HepG2 (cell line): ENCODE data around the gene CABLES1. TPM values are rescaled to one million over a fixed set of nuclear protein-coding genes. Genes with fewer than 3 reads are reported as not detected.

ENCODE experiments used
- FOXK1 ChIP-seq: sonication (generic); formaldehyde crosslinking; IDR thresholded peaks from 2 replicates; pipeline ENCODE4 v1.4.0; 2020; ENCODE audit warnings: low read depth, missing genetic modification reagents, borderline replicate concordance
- HMG20A ChIP-seq: IDR thresholded peaks from 2 replicates; pipeline ENCODE4 v1.6.1; 2016; ENCODE audit warnings: borderline replicate concordance
- NR2F6 ChIP-seq, 2 experiments: IDR thresholded peaks; 2 replicates each; pipeline ENCODE4 v1.6.1; 2016; ENCODE audit warnings: antibody characterized with exemption in 1 of 2, mild to moderate bottlenecking in 1 of 2
- SALL1 ChIP-seq: sonication (generic); formaldehyde crosslinking; IDR thresholded peaks from 2 replicates; pipeline ENCODE4 v1.8.0; 2022; ENCODE audit warnings: mild to moderate bottlenecking, missing genetic modification reagents
- SAP130 ChIP-seq: IDR thresholded peaks from 2 replicates; pipeline ENCODE4 v1.6.1; 2016; ENCODE audit warnings: low read depth
- SOX6 ChIP-seq, 2 experiments: fragments of 450-650 bp in 1 of 2; sonication (generic) in 1 of 2; formaldehyde crosslinking in 1 of 2; IDR thresholded peaks; 2 replicates each; pipeline versions ENCODE4 v1.4.0 to v1.6.1; 2017 to 2020; ENCODE audit warnings: antibody characterized with exemption in 1 of 2, mild to moderate bottlenecking in 1 of 2, missing genetic modification reagents in 1 of 2
- TAF1 ChIP-seq: sonication (generic); formaldehyde crosslinking; IDR thresholded peaks from 2 replicates; pipeline ENCODE4 v1.4.0; 2020; ENCODE audit warnings: missing genetic modification reagents
- TBX2 ChIP-seq: sonication (generic); formaldehyde crosslinking; IDR thresholded peaks from 2 replicates; pipeline ENCODE4 v1.5.0; 2020; ENCODE audit warnings: missing genetic modification reagents, mild to moderate bottlenecking, borderline replicate concordance
- TOPORS ChIP-seq: sonication (generic); formaldehyde crosslinking; IDR thresholded peaks from 2 replicates; pipeline ENCODE4 v1.8.0; 2023; ENCODE audit warnings: mild to moderate bottlenecking, missing genetic modification reagents
- ZBTB8A ChIP-seq: sonication (generic); formaldehyde crosslinking; IDR thresholded peaks from 2 replicates; pipeline ENCODE4 v1.4.0; 2020; ENCODE audit warnings: mild to moderate bottlenecking, low read depth, missing genetic modification reagents, borderline replicate concordance
- ZFP37 ChIP-seq: sonication (generic); formaldehyde crosslinking; IDR thresholded peaks from 2 replicates; pipeline ENCODE4 v1.4.0; 2020; ENCODE audit warnings: missing genetic modification reagents, borderline replicate concordance
- ZFP90 ChIP-seq: sonication (generic); formaldehyde crosslinking; IDR thresholded peaks from 2 replicates; pipeline ENCODE4 v1.8.0; 2022; ENCODE audit warnings: missing genetic modification reagents, mild to moderate bottlenecking, inconsistent platforms, borderline replicate concordance
- ZNF282 ChIP-seq: fragments of 450-650 bp; IDR thresholded peaks from 2 replicates; pipeline ENCODE4 v1.6.1; 2018; ENCODE audit not compliant: partially characterized antibody
- ZNF713 ChIP-seq: sonication (generic); formaldehyde crosslinking; IDR thresholded peaks from 2 replicates; pipeline ENCODE4 v1.4.0; 2020; ENCODE audit warnings: mild to moderate bottlenecking, missing genetic modification reagents
- polyA plus RNA-seq, 8 experiments: library from polyadenylated mRNA; depleted of rRNA in 3 of 8; stranded (reverse) in 7 of 8; unstranded in 1 of 8; fragments of >200 nt; fragmentation: Illumina TruSeq in 4 of 8; extraction: Trizol in 4 of 8; gene quantifications; 2 replicates each; pipeline versions ENCODE4 v1.2.1 to v1.2.3, GENCODE V29; 2011 to 2016; ENCODE audit warnings: low read depth in 4 of 8, missing spikeins in 1 of 8, mixed read lengths in 1 of 8; ENCODE audit not compliant: insufficient read depth in 1 of 8
- total RNA-seq, 5 experiments: library from RNA; depleted of rRNA; stranded (reverse); fragments of >200 nt; fragmentation: Illumina TruSeq; extraction: Trizol; gene quantifications; 2 replicates each; pipeline ENCODE4 v1.2.3, GENCODE V29; 2016; ENCODE audit warnings: low read depth in 1 of 5
- TF ChIP-seq, protein P1 (sequence below): sonication (generic); formaldehyde crosslinking; conservative IDR thresholded peaks from 2 replicates; pipeline ENCODE4 v1.8.0; 2022; ENCODE audit warnings: low read depth, missing genetic modification reagents
- TF ChIP-seq, protein P2 (sequence below): sonication (generic); formaldehyde crosslinking; IDR thresholded peaks from 2 replicates; pipeline ENCODE4 v1.4.0; 2020; ENCODE audit warnings: missing genetic modification reagents
- TF ChIP-seq, protein P3 (sequence below): sonication (generic); formaldehyde crosslinking; IDR thresholded peaks from 2 replicates; pipeline ENCODE4 v1.9.0; 2021; ENCODE audit warnings: missing genetic modification reagents, borderline replicate concordance
- TF ChIP-seq, protein P4 (sequence below): sonication (generic); formaldehyde crosslinking; conservative IDR thresholded peaks from 2 replicates; pipeline ENCODE4 v1.4.0; 2020; ENCODE audit warnings: mild to moderate bottlenecking, missing genetic modification reagents, moderate library complexity

The CABLES1 gene
- total and polyA plus RNA-seq, 2 of the 13 experiments (the other 11 are each of a cell fraction or from before 2014, with no cell fraction given) = 14.7 to 25.8 TPM

GRCh38 chr18:23259701-23260681 is 124.7 kb downstream of the CABLES1 start (continued):
- TF ChIP-seq ZBTB8A (no peak), ZFP37 (0 out of 2 replicates have a peak, but pooled peaks have one; percentile 56), TAF1 (CRISPR knock-in tag) (no peak), HMG20A (CRISPR knock-in tag) (no peak), SALL1 (CRISPR knock-in tag) (peak; percentile 74), FOXK1 (CRISPR knock-in tag) (no peak), ZFP90 (CRISPR knock-in tag) (0 out of 2 replicates have a peak, but pooled peaks have one; percentile 40), SAP130 (peak; percentile 68), ZNF282 (no peak), SOX6 (IDR thresholded peaks at IDR 0.05) (no peak), SOX6 (CRISPR knock-in tag; IDR thresholded peaks at IDR 0.05) (no peak), ZNF713 (CRISPR knock-in tag) (no peak), NR2F6 (IDR thresholded peaks at IDR 0.05) (peak; percentile 69), NR2F6 (CRISPR knock-in tag; IDR thresholded peaks at IDR 0.05) (peak; percentile 59), TOPORS (CRISPR knock-in tag) (no peak), TBX2 (CRISPR knock-in tag) (no peak)
- TF ChIP-seq, protein P1, sequence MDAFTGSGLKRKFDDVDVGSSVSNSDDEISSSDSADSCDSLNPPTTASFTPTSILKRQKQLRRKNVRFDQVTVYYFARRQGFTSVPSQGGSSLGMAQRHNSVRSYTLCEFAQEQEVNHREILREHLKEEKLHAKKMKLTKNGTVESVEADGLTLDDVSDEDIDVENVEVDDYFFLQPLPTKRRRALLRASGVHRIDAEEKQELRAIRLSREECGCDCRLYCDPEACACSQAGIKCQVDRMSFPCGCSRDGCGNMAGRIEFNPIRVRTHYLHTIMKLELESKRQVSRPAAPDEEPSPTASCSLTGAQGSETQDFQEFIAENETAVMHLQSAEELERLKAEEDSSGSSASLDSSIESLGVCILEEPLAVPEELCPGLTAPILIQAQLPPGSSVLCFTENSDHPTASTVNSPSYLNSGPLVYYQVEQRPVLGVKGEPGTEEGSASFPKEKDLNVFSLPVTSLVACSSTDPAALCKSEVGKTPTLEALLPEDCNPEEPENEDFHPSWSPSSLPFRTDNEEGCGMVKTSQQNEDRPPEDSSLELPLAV (CRISPR knock-in tag) = no peak
- TF ChIP-seq, protein P2, sequence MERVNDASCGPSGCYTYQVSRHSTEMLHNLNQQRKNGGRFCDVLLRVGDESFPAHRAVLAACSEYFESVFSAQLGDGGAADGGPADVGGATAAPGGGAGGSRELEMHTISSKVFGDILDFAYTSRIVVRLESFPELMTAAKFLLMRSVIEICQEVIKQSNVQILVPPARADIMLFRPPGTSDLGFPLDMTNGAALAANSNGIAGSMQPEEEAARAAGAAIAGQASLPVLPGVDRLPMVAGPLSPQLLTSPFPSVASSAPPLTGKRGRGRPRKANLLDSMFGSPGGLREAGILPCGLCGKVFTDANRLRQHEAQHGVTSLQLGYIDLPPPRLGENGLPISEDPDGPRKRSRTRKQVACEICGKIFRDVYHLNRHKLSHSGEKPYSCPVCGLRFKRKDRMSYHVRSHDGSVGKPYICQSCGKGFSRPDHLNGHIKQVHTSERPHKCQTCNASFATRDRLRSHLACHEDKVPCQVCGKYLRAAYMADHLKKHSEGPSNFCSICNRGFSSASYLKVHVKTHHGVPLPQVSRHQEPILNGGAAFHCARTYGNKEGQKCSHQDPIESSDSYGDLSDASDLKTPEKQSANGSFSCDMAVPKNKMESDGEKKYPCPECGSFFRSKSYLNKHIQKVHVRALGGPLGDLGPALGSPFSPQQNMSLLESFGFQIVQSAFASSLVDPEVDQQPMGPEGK (CRISPR knock-in tag) = peak; percentile 88
- TF ChIP-seq, protein P3, sequence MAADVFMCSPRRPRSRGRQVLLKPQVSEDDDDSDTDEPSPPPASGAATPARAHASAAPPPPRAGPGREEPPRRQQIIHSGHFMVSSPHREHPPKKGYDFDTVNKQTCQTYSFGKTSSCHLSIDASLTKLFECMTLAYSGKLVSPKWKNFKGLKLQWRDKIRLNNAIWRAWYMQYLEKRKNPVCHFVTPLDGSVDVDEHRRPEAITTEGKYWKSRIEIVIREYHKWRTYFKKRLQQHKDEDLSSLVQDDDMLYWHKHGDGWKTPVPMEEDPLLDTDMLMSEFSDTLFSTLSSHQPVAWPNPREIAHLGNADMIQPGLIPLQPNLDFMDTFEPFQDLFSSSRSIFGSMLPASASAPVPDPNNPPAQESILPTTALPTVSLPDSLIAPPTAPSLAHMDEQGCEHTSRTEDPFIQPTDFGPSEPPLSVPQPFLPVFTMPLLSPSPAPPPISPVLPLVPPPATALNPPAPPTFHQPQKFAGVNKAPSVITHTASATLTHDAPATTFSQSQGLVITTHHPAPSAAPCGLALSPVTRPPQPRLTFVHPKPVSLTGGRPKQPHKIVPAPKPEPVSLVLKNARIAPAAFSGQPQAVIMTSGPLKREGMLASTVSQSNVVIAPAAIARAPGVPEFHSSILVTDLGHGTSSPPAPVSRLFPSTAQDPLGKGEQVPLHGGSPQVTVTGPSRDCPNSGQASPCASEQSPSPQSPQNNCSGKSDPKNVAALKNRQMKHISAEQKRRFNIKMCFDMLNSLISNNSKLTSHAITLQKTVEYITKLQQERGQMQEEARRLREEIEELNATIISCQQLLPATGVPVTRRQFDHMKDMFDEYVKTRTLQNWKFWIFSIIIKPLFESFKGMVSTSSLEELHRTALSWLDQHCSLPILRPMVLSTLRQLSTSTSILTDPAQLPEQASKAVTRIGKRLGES = no peak
- TF ChIP-seq, protein P4, sequence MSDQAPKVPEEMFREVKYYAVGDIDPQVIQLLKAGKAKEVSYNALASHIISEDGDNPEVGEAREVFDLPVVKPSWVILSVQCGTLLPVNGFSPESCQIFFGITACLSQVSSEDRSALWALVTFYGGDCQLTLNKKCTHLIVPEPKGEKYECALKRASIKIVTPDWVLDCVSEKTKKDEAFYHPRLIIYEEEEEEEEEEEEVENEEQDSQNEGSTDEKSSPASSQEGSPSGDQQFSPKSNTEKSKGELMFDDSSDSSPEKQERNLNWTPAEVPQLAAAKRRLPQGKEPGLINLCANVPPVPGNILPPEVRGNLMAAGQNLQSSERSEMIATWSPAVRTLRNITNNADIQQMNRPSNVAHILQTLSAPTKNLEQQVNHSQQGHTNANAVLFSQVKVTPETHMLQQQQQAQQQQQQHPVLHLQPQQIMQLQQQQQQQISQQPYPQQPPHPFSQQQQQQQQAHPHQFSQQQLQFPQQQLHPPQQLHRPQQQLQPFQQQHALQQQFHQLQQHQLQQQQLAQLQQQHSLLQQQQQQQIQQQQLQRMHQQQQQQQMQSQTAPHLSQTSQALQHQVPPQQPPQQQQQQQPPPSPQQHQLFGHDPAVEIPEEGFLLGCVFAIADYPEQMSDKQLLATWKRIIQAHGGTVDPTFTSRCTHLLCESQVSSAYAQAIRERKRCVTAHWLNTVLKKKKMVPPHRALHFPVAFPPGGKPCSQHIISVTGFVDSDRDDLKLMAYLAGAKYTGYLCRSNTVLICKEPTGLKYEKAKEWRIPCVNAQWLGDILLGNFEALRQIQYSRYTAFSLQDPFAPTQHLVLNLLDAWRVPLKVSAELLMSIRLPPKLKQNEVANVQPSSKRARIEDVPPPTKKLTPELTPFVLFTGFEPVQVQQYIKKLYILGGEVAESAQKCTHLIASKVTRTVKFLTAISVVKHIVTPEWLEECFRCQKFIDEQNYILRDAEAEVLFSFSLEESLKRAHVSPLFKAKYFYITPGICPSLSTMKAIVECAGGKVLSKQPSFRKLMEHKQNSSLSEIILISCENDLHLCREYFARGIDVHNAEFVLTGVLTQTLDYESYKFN = peak; percentile 37; the same call in 1 of the 2 replicates
